ENCODE results near the gene EIF6. TPM values are rescaled to one million over a fixed set of nuclear protein-coding genes. Genes with fewer than 3 reads are reported as not detected.

Gene EIF6
- polyA plus RNA-seq, 1 donor from 2014 or later, result 143 TPM

DNA sequence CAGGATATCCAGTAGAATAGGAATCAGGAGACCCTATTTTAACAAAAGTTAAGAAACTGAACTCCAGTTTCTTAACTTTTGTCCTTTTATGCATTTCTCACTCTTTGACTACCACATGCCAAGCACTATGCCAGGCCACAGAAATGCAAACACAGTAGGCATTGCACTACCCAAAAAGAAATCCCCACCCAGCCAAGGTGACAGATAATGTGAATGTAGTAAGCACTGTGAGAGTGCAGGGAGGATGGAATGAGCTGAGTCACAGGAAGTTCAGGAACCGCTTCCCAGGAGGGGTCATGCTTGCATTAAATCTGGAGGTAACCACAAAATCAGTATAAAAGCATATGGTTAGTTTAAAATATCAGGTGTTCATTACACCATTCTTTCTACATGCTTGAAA is 27.7 kb upstream of the EIF6 start:
- Histone ChIP-seq H3K4me2 (ENCODE audit: low read length) (no peak overlapping the region), H2AFZ (ENCODE audit: low read depth, low read length) (no peak overlapping the region), H3F3A (ENCODE audit: insufficient read depth, low read length, poor library complexity, severe bottlenecking) (no peaks in the 10 kb centered on the region), H3K27ac (ENCODE audit: low read length) (no peak overlapping the region), H4K20me1 (ENCODE audit: insufficient read depth) (no peaks in the 10 kb centered on the region), H3K9me2 (ENCODE audit: insufficient read depth, low read length) (no peaks in the 10 kb centered on the region), H3K9ac (ENCODE audit: low read length) (no peak overlapping the region), H3K79me2 (replicated peaks; ENCODE audit: insufficient read depth, low read length) (no peaks in the 10 kb centered on the region), H3K36me3 (ENCODE audit: insufficient read depth, low read length) (no peaks in the 10 kb centered on the region), H3K27me3 (ENCODE audit: insufficient read depth, low read depth, low read length) (no peaks in the 10 kb centered on the region), H3K4me3 (ENCODE audit: low read length) (no peak overlapping the region), H3K9me3 (ENCODE audit: low read length) (no peaks in the 10 kb centered on the region)
- TF ChIP-seq EZH2 (IDR thresholded peaks at IDR 0.05; ENCODE audit: borderline replicate concordance, insufficient read depth, low read length, poor library complexity, severe bottlenecking) (no peak), POLR2AphosphoS5 (IDR thresholded peaks at IDR 0.05) (no peak), TAF1 (IDR thresholded peaks at IDR 0.05; ENCODE audit: low read depth) (no peak)

DNA sequence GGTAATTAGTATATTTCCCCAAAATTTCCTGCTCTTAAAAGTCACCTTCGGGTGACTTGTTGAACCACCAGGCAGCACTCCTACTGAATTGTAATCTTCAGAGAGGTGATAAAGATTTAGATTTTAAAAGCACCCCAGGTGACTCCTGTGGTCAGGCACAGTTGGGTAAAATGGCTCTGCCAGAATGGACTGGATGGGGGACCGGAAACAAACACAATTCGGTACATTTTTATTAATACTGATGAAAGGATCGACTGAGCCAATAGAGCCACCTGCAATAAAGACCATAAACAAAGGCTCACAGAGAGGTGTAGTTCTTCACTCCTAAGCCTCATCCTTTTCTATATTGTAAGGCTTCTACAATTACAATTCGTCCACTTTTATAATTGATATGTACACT is 27.2 kb upstream of the EIF6 start:
- no peaks in the 10 kb centered on the region for H4K20me1 ChIP-seq (ENCODE audit: insufficient read depth)
- no peaks in the 10 kb centered on the region for H3K9me2 ChIP-seq (ENCODE audit: insufficient read depth, low read length)
- no peak overlapping the region for H3K4me3 ChIP-seq (ENCODE audit: low read length)
- TF ChIP-seq EP300 (conservative IDR thresholded peaks at IDR 0.05; ENCODE audit: poor library complexity, severe bottlenecking), result no peak
- H2AFZ ChIP-seq (ENCODE audit: low read depth, low read length), result no peak overlapping the region
- no peak overlapping the region for H3K9ac ChIP-seq (ENCODE audit: low read length)
- no peak overlapping the region for H3K4me2 ChIP-seq (ENCODE audit: low read length)
- H3K27ac ChIP-seq (ENCODE audit: low read length), result no peak overlapping the region
- H3F3A ChIP-seq (ENCODE audit: insufficient read depth, low read length, poor library complexity, severe bottlenecking), result no peaks in the 10 kb centered on the region
- H3K79me2 ChIP-seq (replicated peaks; ENCODE audit: insufficient read depth, low read length), result no peaks in the 10 kb centered on the region
- H3K36me3 ChIP-seq (ENCODE audit: insufficient read depth, low read length), result no peaks in the 10 kb centered on the region
- no peaks in the 10 kb centered on the region for H3K27me3 ChIP-seq (ENCODE audit: insufficient read depth, low read depth, low read length)
- H3K9me3 ChIP-seq (ENCODE audit: low read length), result no peaks in the 10 kb centered on the region

DNA sequence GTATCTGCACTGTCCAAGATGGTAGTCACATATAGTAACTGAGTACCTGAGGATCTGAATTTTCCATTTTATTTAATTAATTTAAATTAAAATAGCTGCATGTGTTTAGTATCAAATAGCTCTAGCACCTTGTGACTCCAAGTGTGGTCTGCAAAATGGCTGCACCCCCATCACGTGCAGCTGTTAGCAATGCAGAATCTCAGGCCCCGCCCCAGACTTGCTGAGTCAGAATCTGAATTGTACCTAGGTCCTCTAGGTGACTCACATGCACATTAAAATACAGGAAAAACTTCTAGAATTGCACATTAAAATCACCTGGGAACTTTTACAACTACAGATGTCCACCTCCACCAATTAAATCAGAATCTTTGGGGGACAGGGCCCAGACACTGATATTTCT is 26.8 kb upstream of the EIF6 start:
- no peak overlapping the region for H3K4me3 ChIP-seq (ENCODE audit: low read length)
- no peak overlapping the region for H3K4me2 ChIP-seq (ENCODE audit: low read length)
- no peak overlapping the region for H3K9ac ChIP-seq (ENCODE audit: low read length)

More for the DNA sequence above, 26.8 kb upstream of the EIF6 start:
- H3K9me2 ChIP-seq (ENCODE audit: insufficient read depth, low read length), result no peaks in the 10 kb centered on the region
- H3K79me2 ChIP-seq (replicated peaks; ENCODE audit: insufficient read depth, low read length), result no peaks in the 10 kb centered on the region
- H3K27ac ChIP-seq (ENCODE audit: low read length), result no peak overlapping the region
- TF ChIP-seq, protein P1, sequence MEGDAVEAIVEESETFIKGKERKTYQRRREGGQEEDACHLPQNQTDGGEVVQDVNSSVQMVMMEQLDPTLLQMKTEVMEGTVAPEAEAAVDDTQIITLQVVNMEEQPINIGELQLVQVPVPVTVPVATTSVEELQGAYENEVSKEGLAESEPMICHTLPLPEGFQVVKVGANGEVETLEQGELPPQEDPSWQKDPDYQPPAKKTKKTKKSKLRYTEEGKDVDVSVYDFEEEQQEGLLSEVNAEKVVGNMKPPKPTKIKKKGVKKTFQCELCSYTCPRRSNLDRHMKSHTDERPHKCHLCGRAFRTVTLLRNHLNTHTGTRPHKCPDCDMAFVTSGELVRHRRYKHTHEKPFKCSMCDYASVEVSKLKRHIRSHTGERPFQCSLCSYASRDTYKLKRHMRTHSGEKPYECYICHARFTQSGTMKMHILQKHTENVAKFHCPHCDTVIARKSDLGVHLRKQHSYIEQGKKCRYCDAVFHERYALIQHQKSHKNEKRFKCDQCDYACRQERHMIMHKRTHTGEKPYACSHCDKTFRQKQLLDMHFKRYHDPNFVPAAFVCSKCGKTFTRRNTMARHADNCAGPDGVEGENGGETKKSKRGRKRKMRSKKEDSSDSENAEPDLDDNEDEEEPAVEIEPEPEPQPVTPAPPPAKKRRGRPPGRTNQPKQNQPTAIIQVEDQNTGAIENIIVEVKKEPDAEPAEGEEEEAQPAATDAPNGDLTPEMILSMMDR (IDR thresholded peaks at IDR 0.05; ENCODE audit: poor library complexity, severe bottlenecking), result no peak
- no peak for TF ChIP-seq POLR2AphosphoS5 (IDR thresholded peaks at IDR 0.05)
- no peak for TF ChIP-seq EZH2 (IDR thresholded peaks at IDR 0.05; ENCODE audit: borderline replicate concordance, insufficient read depth, low read length, poor library complexity, severe bottlenecking)
- TF ChIP-seq TAF1 (IDR thresholded peaks at IDR 0.05; ENCODE audit: low read depth), result no peak
- no peaks in the 10 kb centered on the region for H3F3A ChIP-seq (ENCODE audit: insufficient read depth, low read length, poor library complexity, severe bottlenecking)
- no peak overlapping the region for H2AFZ ChIP-seq (ENCODE audit: low read depth, low read length)
- H3K36me3 ChIP-seq (ENCODE audit: insufficient read depth, low read length), result no peaks in the 10 kb centered on the region
- no peaks in the 10 kb centered on the region for H4K20me1 ChIP-seq (ENCODE audit: insufficient read depth)
- H3K27me3 ChIP-seq (ENCODE audit: insufficient read depth, low read depth, low read length), result no peaks in the 10 kb centered on the region
- no peaks in the 10 kb centered on the region for H3K9me3 ChIP-seq (ENCODE audit: low read length)

Data from neural cell (in vitro differentiated cells).